GM21381 (cell line): ENCODE measurements around the gene PEX7.
"Not testable (repeated sequence)": the region's sequence is repeated elsewhere in the genome, so short reads cannot be mapped to it uniquely, and the experiment has no call there.

ENCODE experiments used
- ATAC-seq: cut with Tn5 transposase; IDR thresholded peaks from one replicate; pipeline ENCODE4 v1.9.1; 2021; ENCODE audit warnings: mild to moderate bottlenecking, moderate library complexity; ENCODE audit not compliant: unreplicated experiment

The PEX7 gene

GRCh38 chr6:136949957-136950356, 127.6 kb downstream of the PEX7 start:
- not testable (repeated sequence) for ATAC-seq

GRCh38 chr6:136950436-136951126, 128.2 kb downstream of the PEX7 start:
- no peak for ATAC-seq

- no peak for ATAC-seq
Observed at GRCh38 chr6:136952714-136953260, 130.4 kb downstream of the PEX7 start.

- no peak for ATAC-seq
Observed at GRCh38 chr6:136955123-136955522, 132.7 kb downstream of the PEX7 start.

- ATAC-seq, result no peak
Observed at GRCh38 chr6:136956590-136957544, 134.5 kb downstream of the PEX7 start.

- no peak for ATAC-seq
Observed at GRCh38 chr6:136958168-136958567, 135.8 kb downstream of the PEX7 start.

- ATAC-seq, result no peak
Observed at GRCh38 chr6:136959471-136959891, 137.1 kb downstream of the PEX7 start.

GRCh38 chr6:136959935-136960334, 137.5 kb downstream of the PEX7 start:
- ATAC-seq, result not testable (repeated sequence)

GRCh38 chr6:136960781-136961180, 138.4 kb downstream of the PEX7 start:
- ATAC-seq, result no peak

GRCh38 chr6:136961848-136962247, 139.5 kb downstream of the PEX7 start:
- ATAC-seq, result no peak

- ATAC-seq, result no peak
Observed at GRCh38 chr6:136962661-136963060, 140.3 kb downstream of the PEX7 start.

GRCh38 chr6:136963259-136963658, 140.9 kb downstream of the PEX7 start:
- no peak for ATAC-seq
